Vagina (tissue), 2 donors: Measurements from ENCODE around the gene CD79A. TPM values are rescaled to one million over a fixed set of nuclear protein-coding genes. Genes with fewer than 3 reads are reported as not detected.

Experiments
- DNase-seq, 2 donors: peaks; one replicate each; pipeline ENCODE4 v3.0.0-alpha.2; 2017; ENCODE audit errors: extremely low spot score in 2 of 2
- H3K27ac ChIP-seq: fragments of 200-600 bp; sonication (generic); one replicate; pipeline ENCODE4 v1.5.1; 2019
- H3K27me3 ChIP-seq: fragments of 200-600 bp; sonication (generic); one replicate; pipeline ENCODE4 v1.5.1; 2019
- H3K36me3 ChIP-seq, 2 donors: fragments of 200-600 bp; sonication (generic); one replicate each; pipeline ENCODE4 v1.5.1; 2017 to 2019
- H3K4me1 ChIP-seq: fragments of 200-600 bp; sonication (generic); one replicate; pipeline ENCODE4 v1.5.1; 2019
- H3K4me3 ChIP-seq, 2 donors: fragments of 200-600 bp; sonication (generic); 1 replicate in 1 of 2; 2 replicates in 1 of 2; pipeline ENCODE4 v1.5.1; 2016 to 2019
- H3K9me3 ChIP-seq: fragments of 200-600 bp; sonication (generic); one replicate; pipeline ENCODE4 v1.5.1; 2019
- POLR2A ChIP-seq, 2 donors: fragments of 450-650 bp; IDR thresholded peaks; one replicate each; pipeline ENCODE4 v1.6.1; 2017; ENCODE audit warnings: antibody characterized with exemption in 2 of 2, mild to moderate bottlenecking in 2 of 2, moderate library complexity in 2 of 2
- POLR2AphosphoS5 ChIP-seq, 2 donors: sonication (generic); formaldehyde crosslinking; IDR thresholded peaks; one replicate each; pipeline ENCODE4 v1.9.0; 2017; ENCODE audit warnings: antibody characterized with exemption in 2 of 2, mild to moderate bottlenecking in 2 of 2, low read depth in 1 of 2; ENCODE audit not compliant: insufficient read depth in 1 of 2
- intact Hi-C: fragments of 100-400 bp; cut with DNase I; formaldehyde crosslinking; loops from one replicate; pipeline ENCODE4 v1.15.1; 2023
- total RNA-seq: library from RNA; depleted of rRNA; stranded (reverse); fragments of >200 nt; gene quantifications from one replicate; pipeline ENCODE4 v1.2.3, GENCODE V29; 2016
- TF ChIP-seq, protein P1 (sequence below), 3 experiments: fragments of 450-650 bp in 2 of 3; fragments of 200-600 bp in 1 of 3; sonication (generic) in 1 of 3; IDR thresholded peaks; one replicate each; pipeline ENCODE4 v1.5.1; 2017 to 2019; ENCODE audit warnings: antibody characterized with exemption in 3 of 3, mild to moderate bottlenecking in 2 of 3, moderate library complexity in 2 of 3

The CD79A gene
- total RNA-seq, 1 donor from 2014 or later: not detected

DNA sequence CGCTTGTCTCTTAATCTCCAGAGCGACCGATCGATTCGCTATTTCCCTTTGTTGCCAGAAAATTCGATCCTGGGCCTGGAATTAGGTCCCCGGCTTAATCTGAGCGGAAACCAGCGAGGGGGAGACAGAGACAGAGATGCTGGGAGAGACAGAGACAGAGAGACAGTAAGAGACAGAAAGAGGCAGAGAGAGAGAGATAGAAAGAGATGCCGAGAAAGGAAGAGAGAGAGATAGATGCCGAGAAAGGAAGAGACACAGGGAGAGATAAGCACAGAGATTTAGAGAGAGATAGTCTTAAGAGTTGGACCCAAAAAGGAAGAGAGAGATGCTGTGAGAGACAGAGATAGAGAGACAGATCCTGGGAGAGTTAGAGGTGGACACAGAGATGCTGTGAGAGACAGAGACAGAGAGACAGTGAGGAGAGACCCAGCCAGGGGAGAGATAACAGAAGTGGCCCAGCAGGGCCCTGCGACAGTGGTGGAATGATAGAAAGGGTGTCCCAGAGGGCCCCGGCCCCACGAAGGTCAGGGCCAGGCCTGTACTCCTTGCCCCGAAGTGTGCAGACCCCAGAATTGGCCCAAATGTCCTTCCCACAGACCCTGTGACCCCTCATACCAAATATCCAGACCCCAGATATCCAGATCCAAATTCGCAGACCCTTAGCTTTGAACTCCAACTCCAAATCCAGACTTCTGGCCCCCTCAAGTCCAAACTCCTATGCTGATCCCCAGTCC lies 49.9 kb downstream of the CD79A start:
- Histone ChIP-seq H3K9me3 (no peaks in the 10 kb centered on the region), H3K4me3 (no peak overlapping the region), H3K27me3 (peaks cover 37% of the 10 kb centered on the region), H3K36me3 (no peaks in the 10 kb centered on the region), H3K27ac (no peak overlapping the region), H3K4me1 (peaks cover 19% of the 10 kb centered on the region)
- intact Hi-C loops: no loop called here
- no peak for DNase-seq
- TF ChIP-seq POLR2A (IDR thresholded peaks at IDR 0.05) (no peak), POLR2AphosphoS5 (IDR thresholded peaks at IDR 0.05; ENCODE audit: insufficient read depth in 1 of 2, low read depth in 1 of 2) (no peak)
- TF ChIP-seq, protein P1, sequence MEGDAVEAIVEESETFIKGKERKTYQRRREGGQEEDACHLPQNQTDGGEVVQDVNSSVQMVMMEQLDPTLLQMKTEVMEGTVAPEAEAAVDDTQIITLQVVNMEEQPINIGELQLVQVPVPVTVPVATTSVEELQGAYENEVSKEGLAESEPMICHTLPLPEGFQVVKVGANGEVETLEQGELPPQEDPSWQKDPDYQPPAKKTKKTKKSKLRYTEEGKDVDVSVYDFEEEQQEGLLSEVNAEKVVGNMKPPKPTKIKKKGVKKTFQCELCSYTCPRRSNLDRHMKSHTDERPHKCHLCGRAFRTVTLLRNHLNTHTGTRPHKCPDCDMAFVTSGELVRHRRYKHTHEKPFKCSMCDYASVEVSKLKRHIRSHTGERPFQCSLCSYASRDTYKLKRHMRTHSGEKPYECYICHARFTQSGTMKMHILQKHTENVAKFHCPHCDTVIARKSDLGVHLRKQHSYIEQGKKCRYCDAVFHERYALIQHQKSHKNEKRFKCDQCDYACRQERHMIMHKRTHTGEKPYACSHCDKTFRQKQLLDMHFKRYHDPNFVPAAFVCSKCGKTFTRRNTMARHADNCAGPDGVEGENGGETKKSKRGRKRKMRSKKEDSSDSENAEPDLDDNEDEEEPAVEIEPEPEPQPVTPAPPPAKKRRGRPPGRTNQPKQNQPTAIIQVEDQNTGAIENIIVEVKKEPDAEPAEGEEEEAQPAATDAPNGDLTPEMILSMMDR (IDR thresholded peaks at IDR 0.05): no peak

DNA sequence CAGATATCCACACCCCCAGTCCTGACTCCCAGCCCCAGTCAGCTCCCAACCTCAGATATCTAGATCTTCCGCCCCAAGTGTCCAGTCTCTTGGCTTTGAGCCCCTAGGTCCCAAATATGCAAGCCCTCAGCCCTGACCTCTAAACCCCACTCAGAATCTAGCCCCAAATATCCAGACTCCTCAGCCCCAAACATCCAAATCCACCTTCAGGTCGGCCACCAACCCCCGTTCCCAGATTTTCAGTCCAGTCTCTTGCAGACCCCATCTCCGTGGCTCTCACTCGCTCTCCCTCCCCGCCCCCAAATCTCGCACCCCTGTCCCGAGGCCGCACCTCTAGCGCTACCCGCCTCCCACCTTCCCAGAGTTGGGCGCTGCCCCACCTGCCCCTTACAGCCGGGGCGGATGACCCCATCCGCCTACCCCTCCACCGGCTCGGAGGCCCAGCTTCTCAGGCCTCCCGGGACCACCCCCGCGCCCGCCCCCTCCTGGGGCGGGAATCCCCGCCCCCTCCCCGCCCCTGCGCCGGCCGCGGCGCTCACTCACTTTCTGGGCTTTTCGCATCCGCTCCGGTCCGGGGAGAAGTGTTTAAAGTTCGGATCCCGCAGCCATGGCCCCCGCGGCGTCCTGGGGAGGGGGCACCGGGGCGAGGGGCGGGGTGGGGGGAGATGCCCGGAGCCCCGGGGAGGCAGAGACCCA lies 50.6 kb downstream of the CD79A start:
- peaks cover 43% of the 10 kb centered on the region for H3K27me3 ChIP-seq
- TF ChIP-seq, protein P1 (IDR thresholded peaks at IDR 0.05): no peak
- TF ChIP-seq POLR2A (IDR thresholded peaks at IDR 0.05) (no peak), POLR2AphosphoS5 (IDR thresholded peaks at IDR 0.05; ENCODE audit: insufficient read depth in 1 of 2, low read depth in 1 of 2) (no peak)
- H3K27ac ChIP-seq: no peak overlapping the region
- H3K36me3 ChIP-seq: no peaks in the 10 kb centered on the region
- peak overlapping the region; percentile 36 to 50 for H3K4me3 ChIP-seq
- intact Hi-C loops: no loop called here
- H3K4me1 ChIP-seq: peaks cover 19% of the 10 kb centered on the region
- no peak for DNase-seq
- H3K9me3 ChIP-seq: no peaks in the 10 kb centered on the region

DNA sequence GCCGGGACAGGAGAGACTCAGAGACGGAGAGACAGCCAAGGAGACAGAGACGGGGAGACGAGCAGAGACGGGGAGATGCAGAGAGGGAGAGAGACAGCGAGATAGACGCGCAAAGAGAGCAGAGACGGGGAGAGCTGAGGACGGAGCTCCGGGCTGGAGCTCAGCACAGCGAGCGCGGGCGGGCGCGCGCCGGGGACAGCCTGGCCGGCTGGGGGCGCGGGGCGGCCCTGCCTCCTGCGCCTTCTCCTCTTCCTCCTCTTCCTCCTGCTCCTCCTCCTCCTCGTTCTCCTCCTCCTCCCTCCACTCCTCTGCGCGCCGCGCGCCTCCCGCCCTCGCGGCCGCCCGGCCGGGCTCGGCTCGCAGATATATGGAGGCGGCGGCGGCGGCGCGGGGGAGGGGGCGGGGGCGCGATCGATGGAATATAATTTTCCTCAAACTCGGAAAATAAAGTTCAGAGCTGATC lies 51.2 kb downstream of the CD79A start, which contains the start of gene ERFL:
Gene ERFL, minus strand, starts transcription at position 229 of the 463 bp plus-strand sequence. CDS start 15,530 bp downstream, outside the sequence.
- intact Hi-C loops: no loop called here
- Histone ChIP-seq H3K27me3 (peaks cover 43% of the 10 kb centered on the region), H3K9me3 (no peaks in the 10 kb centered on the region), H3K4me1 (peaks cover 19% of the 10 kb centered on the region), H3K36me3 (no peaks in the 10 kb centered on the region), H3K27ac (no peak within 1 kb of the TSS), H3K4me3 (peak within 1 kb of the TSS; percentile 36 to 50)
- no peak for DNase-seq
- TF ChIP-seq POLR2AphosphoS5 (IDR thresholded peaks at IDR 0.05; ENCODE audit: insufficient read depth in 1 of 2, low read depth in 1 of 2): no peak
- TF ChIP-seq, protein P1 (IDR thresholded peaks at IDR 0.05): no peak
- no peak for TF ChIP-seq POLR2A (IDR thresholded peaks at IDR 0.05)

DNA sequence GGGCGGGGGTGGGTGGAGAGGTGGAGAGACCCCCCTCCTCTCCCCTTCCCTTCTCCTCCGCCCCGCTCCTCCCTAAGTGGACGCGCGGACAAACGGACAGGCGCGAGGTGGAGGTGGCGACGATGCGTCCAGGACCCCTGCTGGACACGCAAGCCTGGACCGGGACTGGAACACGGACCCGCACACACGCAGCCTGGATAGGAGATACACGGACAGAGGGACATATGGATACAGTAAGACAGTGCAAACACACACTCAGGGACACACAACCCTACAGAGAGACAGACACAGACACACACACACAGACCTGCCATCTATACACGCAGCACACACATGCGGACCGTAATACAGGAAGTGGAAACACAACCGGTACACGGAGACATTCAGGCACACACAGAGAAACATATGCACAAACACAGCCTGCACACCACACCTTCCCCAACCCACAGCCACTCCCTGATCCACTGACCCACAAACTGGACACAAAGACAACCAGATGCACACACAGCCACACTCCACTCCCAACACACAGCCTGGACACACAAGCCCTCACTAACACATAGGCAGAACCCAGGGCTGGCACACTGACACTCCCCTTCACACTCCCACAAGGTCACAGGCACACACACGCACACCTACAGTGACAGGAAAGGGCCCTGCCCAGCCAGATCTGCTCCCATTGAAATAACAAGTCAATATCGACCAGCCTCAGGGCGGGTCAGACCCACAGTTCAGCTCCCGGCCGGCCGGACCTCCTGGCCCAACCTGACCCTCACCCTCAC lies 51.9 kb downstream of the CD79A start:
- Histone ChIP-seq H3K27me3 (peaks cover 43% of the 10 kb centered on the region), H3K27ac (no peak overlapping the region), H3K4me1 (peaks cover 19% of the 10 kb centered on the region), H3K9me3 (no peaks in the 10 kb centered on the region), H3K36me3 (no peaks in the 10 kb centered on the region), H3K4me3 (peak overlapping the region; percentile 36 to 50)
- TF ChIP-seq, protein P1 (IDR thresholded peaks at IDR 0.05): no peak
- TF ChIP-seq POLR2AphosphoS5 (IDR thresholded peaks at IDR 0.05; ENCODE audit: insufficient read depth in 1 of 2, low read depth in 1 of 2) (no peak), POLR2A (IDR thresholded peaks at IDR 0.05) (no peak)
- no peak for DNase-seq
- intact Hi-C loops: no loop called here
